ENCODE data around the gene ASTN2. TPM values are rescaled to one million over a fixed set of nuclear protein-coding genes. Genes with fewer than 3 reads are reported as not detected.

The ASTN2 gene
- total and polyA plus RNA-seq, 2 experiments from 2014 or later: 7.0 to 24.6 TPM

GRCh38 chr9:117145811-117146490 is 268.9 kb downstream of the ASTN2 start:
- Mint-ChIP-seq H3K4me3 (no peak overlapping the region), H3K36me3 (ENCODE audit: low read depth) (no peaks in the 10 kb centered on the region), H3K9me3 (no peaks in the 10 kb centered on the region), H3K27ac (no peak overlapping the region), H3K4me1 (no peaks in the 10 kb centered on the region), H3K27me3 (ENCODE audit: insufficient read depth, low read depth, poor library complexity) (peaks cover 4% of the 10 kb centered on the region)
- TF ChIP-seq POLR2AphosphoS5 (IDR thresholded peaks at IDR 0.05; ENCODE audit: low read depth) (no peak), CTCF (conservative IDR thresholded peaks at IDR 0.05; ENCODE audit: low read depth in 2 of 2) (no peak), EZH2 (IDR thresholded peaks at IDR 0.05; ENCODE audit: low read depth, unreplicated experiment) (no peak), NANOG (IDR thresholded peaks at IDR 0.05; ENCODE audit: borderline replicate concordance) (no peak), REST (IDR thresholded peaks at IDR 0.05; ENCODE audit: unreplicated experiment) (no peak), CREB1 (CRISPR knock-in tag; IDR thresholded peaks at IDR 0.05; ENCODE audit: low read depth) (no peak), EZH2phosphoT487 (IDR thresholded peaks at IDR 0.05; ENCODE audit: unreplicated experiment) (no peak), STAT1 (IDR thresholded peaks at IDR 0.05; ENCODE audit: unreplicated experiment) (no peak), JUNB (IDR thresholded peaks at IDR 0.05; ENCODE audit: unreplicated experiment) (no peak), ZNF462 (CRISPR knock-in tag; IDR thresholded peaks at IDR 0.05) (no peak)
- H3K4me2 ChIP-seq: no peak overlapping the region
- H3K79me2 ChIP-seq (replicated peaks; ENCODE audit: insufficient read depth): no peaks in the 10 kb centered on the region
- 0 out of 2 replicates have a peak, but pooled peaks cover 12% of the 10 kb centered on the region for H3K9me2 ChIP-seq (ENCODE audit: insufficient read depth)
- DNase-seq (ENCODE audit: low spot score): no peak
- H3K36me3 ChIP-seq (ENCODE audit: insufficient read depth): no peaks in the 10 kb centered on the region
- H3K27ac ChIP-seq (ENCODE audit: low read depth): no peak overlapping the region
- H3K27me3 ChIP-seq (ENCODE audit: insufficient read depth): no peaks in the 10 kb centered on the region
- no peak overlapping the region for H3K4me3 ChIP-seq
- no peaks in the 10 kb centered on the region for H3K4me1 ChIP-seq (ENCODE audit: insufficient read depth)
- H4K20me1 ChIP-seq (replicated peaks; ENCODE audit: insufficient read depth): no peaks in the 10 kb centered on the region
- no peak overlapping the region for H2AFZ ChIP-seq
- no peak for ATAC-seq
- H3F3A ChIP-seq (replicated peaks; ENCODE audit: low read depth): no peaks in the 10 kb centered on the region

Measured in GM23338 (cell line).